Measurements from ENCODE around the gene DDX20. TPM values are rescaled to one million over a fixed set of nuclear protein-coding genes. Genes with fewer than 3 reads are reported as not detected.

The DDX20 gene
- polyA plus RNA-seq, 1 experiment: 6.9 TPM

GRCh38 chr1:111758373-111758772 is 2.7 kb downstream of the DDX20 start:
- no peak for DNase-seq (ENCODE audit: low read depth)
- Histone ChIP-seq H3K27me3 (ENCODE audit: control insufficient read depth, insufficient read depth, low read length) (no peaks in the 10 kb centered on the region), H3K36me3 (ENCODE audit: control insufficient read depth, insufficient read depth, low read length) (peaks cover 4% of the 10 kb centered on the region), H3K4me3 (ENCODE audit: low read depth, low read length) (no peak overlapping the region)
- ChIA-PET POLR2A (no interaction called here), CTCF (interaction anchor here (1.0 kb wide), 1 partner anchor 9 kb away, joined by 3 read pairs; no protein-coding TSS in a partner anchor)
- TF ChIP-seq CTCF (IDR thresholded peaks at IDR 0.05; ENCODE audit: insufficient read depth, low read depth, low read length): no peak

GRCh38 chr1:111761717-111762116 is 6.0 kb downstream of the DDX20 start:
- no peak for TF ChIP-seq CTCF (IDR thresholded peaks at IDR 0.05; ENCODE audit: insufficient read depth, low read depth, low read length)
- Histone ChIP-seq H3K4me3 (ENCODE audit: low read depth, low read length) (no peak overlapping the region), H3K36me3 (ENCODE audit: control insufficient read depth, insufficient read depth, low read length) (peaks cover 5% of the 10 kb centered on the region), H3K27me3 (ENCODE audit: control insufficient read depth, insufficient read depth, low read length) (no peaks in the 10 kb centered on the region)
- no peak for DNase-seq (ENCODE audit: low read depth)
- POLR2A ChIA-PET: no interaction called here
- CTCF ChIA-PET: interaction anchor here (1.2 to 3.0 kb wide), 3 partner anchors 9 to 280 kb away, joined by 3 to 11 read pairs (median 4); no protein-coding TSS in a partner anchor

GRCh38 chr1:111762332-111762731 is 6.6 kb downstream of the DDX20 start:
- no peak for TF ChIP-seq CTCF (IDR thresholded peaks at IDR 0.05; ENCODE audit: insufficient read depth, low read depth, low read length)
- no peak for DNase-seq (ENCODE audit: low read depth)
- Histone ChIP-seq H3K36me3 (ENCODE audit: control insufficient read depth, insufficient read depth, low read length) (peaks cover 5% of the 10 kb centered on the region), H3K27me3 (ENCODE audit: control insufficient read depth, insufficient read depth, low read length) (no peaks in the 10 kb centered on the region), H3K4me3 (ENCODE audit: low read depth, low read length) (no peak overlapping the region)
- ChIA-PET POLR2A (no interaction called here), CTCF (interaction anchor here (1.2 to 3.0 kb wide), 2 partner anchors 254 to 280 kb away, joined by 3 to 11 read pairs; no protein-coding TSS in a partner anchor)

- POLR2A ChIA-PET: no interaction called here
Observed at GRCh38 chr1:111768023-111768422, 12.3 kb downstream of the DDX20 start.

GRCh38 chr1:111768625-111769024 is 12.9 kb downstream of the DDX20 start:
- Histone ChIP-seq H3K36me3 (ENCODE audit: control insufficient read depth, insufficient read depth, low read length) (0 out of 2 replicates have a peak, but pooled peaks cover 2% of the 10 kb centered on the region), H3K4me3 (ENCODE audit: low read depth, low read length) (no peak overlapping the region), H3K27me3 (ENCODE audit: control insufficient read depth, insufficient read depth, low read length) (no peaks in the 10 kb centered on the region)
- POLR2A ChIA-PET: interaction anchor here (0.6 kb wide), 1 partner anchor 32 kb away, joined by 5 read pairs; no protein-coding TSS in a partner anchor
- DNase-seq (ENCODE audit: low read depth): no peak
- TF ChIP-seq CTCF (IDR thresholded peaks at IDR 0.05; ENCODE audit: insufficient read depth, low read depth, low read length): no peak
- CTCF ChIA-PET: interaction anchor here (0.9 to 5.5 kb wide), 14 partner anchors 8 to 601 kb away, joined by 3 to 50 read pairs (median 8); partner anchors contain the start of gene DDX20

More at GRCh38 chr1:111768023-111768422, 12.3 kb downstream of the DDX20 start:
- no peak for TF ChIP-seq CTCF (IDR thresholded peaks at IDR 0.05; ENCODE audit: insufficient read depth, low read depth, low read length)
- Histone ChIP-seq H3K4me3 (ENCODE audit: low read depth, low read length) (no peak overlapping the region), H3K27me3 (ENCODE audit: control insufficient read depth, insufficient read depth, low read length) (no peaks in the 10 kb centered on the region), H3K36me3 (ENCODE audit: control insufficient read depth, insufficient read depth, low read length) (peaks cover 3% of the 10 kb centered on the region)
- CTCF ChIA-PET: interaction anchor here (0.9 to 5.5 kb wide), 10 partner anchors 12 to 354 kb away, joined by 3 to 50 read pairs (median 8); partner anchors contain the start of gene DDX20
- DNase-seq (ENCODE audit: low read depth): no peak
